OCI-LY1 (cell line): Measurements from ENCODE around the gene BST1.

Experiments
- EZH2 ChIP-seq: fragments of 200-600 bp; sonication (generic), shearing (Covaris generic); IDR thresholded peaks from 2 replicates; pipeline ENCODE4 v1.8.0; 2017; ENCODE audit warnings: borderline replicate concordance, mixed run types, mild to moderate bottlenecking, antibody characterized with exemption, low read length, moderate library complexity, mixed read lengths
- TF ChIP-seq, protein P1 (sequence below): fragments of 200-600 bp; sonication (generic), shearing (Covaris generic); IDR thresholded peaks from 2 replicates; pipeline ENCODE4 v1.5.1; 2017; ENCODE audit warnings: mild to moderate bottlenecking, antibody characterized with exemption, low read length, moderate library complexity, mixed read lengths

DNA sequence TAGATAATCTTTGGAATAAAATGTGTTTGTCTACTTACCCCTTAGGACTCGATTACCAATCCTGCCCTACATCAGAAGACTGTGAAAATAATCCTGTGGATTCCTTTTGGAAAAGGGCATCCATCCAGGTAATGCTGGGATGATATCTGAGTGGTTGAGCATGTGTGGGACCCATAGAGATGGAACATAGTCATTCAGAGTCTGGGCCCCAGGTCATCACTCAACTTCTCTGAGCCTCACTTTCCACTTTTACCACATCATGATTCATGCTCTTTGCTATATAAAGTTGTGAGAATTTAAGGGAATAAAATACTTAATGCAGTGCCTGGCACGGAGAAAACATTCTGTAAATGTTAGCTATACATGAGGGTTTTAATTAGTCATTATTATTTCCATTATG is 8.9 kb downstream of the BST1 start:
- TF ChIP-seq, protein P1, sequence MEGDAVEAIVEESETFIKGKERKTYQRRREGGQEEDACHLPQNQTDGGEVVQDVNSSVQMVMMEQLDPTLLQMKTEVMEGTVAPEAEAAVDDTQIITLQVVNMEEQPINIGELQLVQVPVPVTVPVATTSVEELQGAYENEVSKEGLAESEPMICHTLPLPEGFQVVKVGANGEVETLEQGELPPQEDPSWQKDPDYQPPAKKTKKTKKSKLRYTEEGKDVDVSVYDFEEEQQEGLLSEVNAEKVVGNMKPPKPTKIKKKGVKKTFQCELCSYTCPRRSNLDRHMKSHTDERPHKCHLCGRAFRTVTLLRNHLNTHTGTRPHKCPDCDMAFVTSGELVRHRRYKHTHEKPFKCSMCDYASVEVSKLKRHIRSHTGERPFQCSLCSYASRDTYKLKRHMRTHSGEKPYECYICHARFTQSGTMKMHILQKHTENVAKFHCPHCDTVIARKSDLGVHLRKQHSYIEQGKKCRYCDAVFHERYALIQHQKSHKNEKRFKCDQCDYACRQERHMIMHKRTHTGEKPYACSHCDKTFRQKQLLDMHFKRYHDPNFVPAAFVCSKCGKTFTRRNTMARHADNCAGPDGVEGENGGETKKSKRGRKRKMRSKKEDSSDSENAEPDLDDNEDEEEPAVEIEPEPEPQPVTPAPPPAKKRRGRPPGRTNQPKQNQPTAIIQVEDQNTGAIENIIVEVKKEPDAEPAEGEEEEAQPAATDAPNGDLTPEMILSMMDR: no peak
- TF ChIP-seq EZH2: no peak
